DMS 273 treated with DMSO at 0.1 percent for 48 hours (cell line): ENCODE data around the gene TMCC3.
"Not testable (repeated sequence)": the region's sequence is repeated elsewhere in the genome, so short reads cannot be mapped to it uniquely, and the experiment has no call there.

ENCODE experiments used
- DNase-seq: peaks from one replicate; lab custom pipeline; 2025; lab: John Stamatoyannopoulos, UW

TMCC3 gene

GRCh38 chr12:94599189-94599588 is 51.2 kb downstream of the TMCC3 start:
- DNase-seq: no peak

GRCh38 chr12:94597268-94597667 is 53.1 kb downstream of the TMCC3 start:
- no peak for DNase-seq

- no peak for DNase-seq
Observed at GRCh38 chr12:94596596-94596995, 53.8 kb downstream of the TMCC3 start.

- DNase-seq: no peak
Observed at GRCh38 chr12:94595152-94595551, 55.2 kb downstream of the TMCC3 start.

GRCh38 chr12:94594443-94594825 is 55.9 kb downstream of the TMCC3 start:
- no peak for DNase-seq

GRCh38 chr12:94593822-94594442 is 56.4 kb downstream of the TMCC3 start:
- no peak for DNase-seq

- DNase-seq: not testable (repeated sequence)
Observed at GRCh38 chr12:94592723-94593122, 57.6 kb downstream of the TMCC3 start.

GRCh38 chr12:94592080-94592479 is 58.3 kb downstream of the TMCC3 start:
- no peak for DNase-seq

GRCh38 chr12:94590428-94590827 is 59.9 kb downstream of the TMCC3 start:
- no peak for DNase-seq

GRCh38 chr12:94589591-94590001 is 60.8 kb downstream of the TMCC3 start:
- no peak for DNase-seq

GRCh38 chr12:94588346-94588745 is 62.0 kb downstream of the TMCC3 start:
- no peak for DNase-seq

GRCh38 chr12:94587266-94588241 is 62.8 kb downstream of the TMCC3 start:
- DNase-seq: no peak

- no peak for DNase-seq
Observed at GRCh38 chr12:94586589-94587259, 63.6 kb downstream of the TMCC3 start.

- no peak for DNase-seq
Observed at GRCh38 chr12:94585626-94586025, 64.7 kb downstream of the TMCC3 start.

- no peak for DNase-seq
Observed at GRCh38 chr12:94584377-94584776, 66.0 kb downstream of the TMCC3 start.

GRCh38 chr12:94582591-94582990 is 67.8 kb downstream of the TMCC3 start:
- DNase-seq: no peak

- DNase-seq: no peak
Observed at GRCh38 chr12:94575645-94576403, 74.5 kb downstream of the TMCC3 start.

- no peak for DNase-seq
Observed at GRCh38 chr12:94575024-94575423, 75.3 kb downstream of the TMCC3 start.

GRCh38 chr12:94571556-94571955 is 78.8 kb downstream of the TMCC3 start:
- no peak for DNase-seq

- DNase-seq: no peak
Observed at GRCh38 chr12:94570161-94570560, 80.2 kb downstream of the TMCC3 start.

GRCh38 chr12:94567761-94568160 is 82.6 kb downstream of the TMCC3 start:
- DNase-seq: no peak

GRCh38 chr12:94566345-94566744 is 84.0 kb downstream of the TMCC3 start:
- DNase-seq: no peak
